NB4 (cell line): ENCODE measurements around the gene SMYD3.

ENCODE experiments used
- TF ChIP-seq, protein P1 (sequence below): IDR thresholded peaks from 2 replicates; pipeline ENCODE4 v1.6.1; 2011; ENCODE audit warnings: low read depth, low read length
- TF ChIP-seq, protein P2 (sequence below): IDR thresholded peaks from one replicate; pipeline ENCODE4 v1.5.1; 2012; ENCODE audit warnings: low read depth, low read length

DNA sequence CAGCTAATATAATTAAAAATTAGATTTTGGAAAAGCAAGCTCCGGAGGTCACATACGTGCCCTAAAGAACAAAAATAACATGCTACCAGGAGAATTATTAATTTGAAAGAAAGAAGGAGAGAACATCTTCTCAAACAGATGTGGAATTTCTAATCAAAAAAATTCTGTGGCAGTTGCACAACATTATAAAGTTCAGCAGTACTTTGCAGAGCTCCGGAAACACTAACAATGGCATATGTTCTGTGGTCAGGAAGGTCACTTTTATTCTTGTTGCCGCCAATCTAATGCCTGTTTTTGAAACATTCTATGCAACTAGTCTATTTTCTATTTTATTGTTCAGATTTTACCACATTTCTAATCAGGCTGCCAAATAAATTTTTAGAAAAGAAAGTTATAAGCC is 186.8 kb downstream of the SMYD3 start:
- TF ChIP-seq, protein P1, sequence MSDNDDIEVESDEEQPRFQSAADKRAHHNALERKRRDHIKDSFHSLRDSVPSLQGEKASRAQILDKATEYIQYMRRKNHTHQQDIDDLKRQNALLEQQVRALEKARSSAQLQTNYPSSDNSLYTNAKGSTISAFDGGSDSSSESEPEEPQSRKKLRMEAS: no peak
- TF ChIP-seq, protein P2, sequence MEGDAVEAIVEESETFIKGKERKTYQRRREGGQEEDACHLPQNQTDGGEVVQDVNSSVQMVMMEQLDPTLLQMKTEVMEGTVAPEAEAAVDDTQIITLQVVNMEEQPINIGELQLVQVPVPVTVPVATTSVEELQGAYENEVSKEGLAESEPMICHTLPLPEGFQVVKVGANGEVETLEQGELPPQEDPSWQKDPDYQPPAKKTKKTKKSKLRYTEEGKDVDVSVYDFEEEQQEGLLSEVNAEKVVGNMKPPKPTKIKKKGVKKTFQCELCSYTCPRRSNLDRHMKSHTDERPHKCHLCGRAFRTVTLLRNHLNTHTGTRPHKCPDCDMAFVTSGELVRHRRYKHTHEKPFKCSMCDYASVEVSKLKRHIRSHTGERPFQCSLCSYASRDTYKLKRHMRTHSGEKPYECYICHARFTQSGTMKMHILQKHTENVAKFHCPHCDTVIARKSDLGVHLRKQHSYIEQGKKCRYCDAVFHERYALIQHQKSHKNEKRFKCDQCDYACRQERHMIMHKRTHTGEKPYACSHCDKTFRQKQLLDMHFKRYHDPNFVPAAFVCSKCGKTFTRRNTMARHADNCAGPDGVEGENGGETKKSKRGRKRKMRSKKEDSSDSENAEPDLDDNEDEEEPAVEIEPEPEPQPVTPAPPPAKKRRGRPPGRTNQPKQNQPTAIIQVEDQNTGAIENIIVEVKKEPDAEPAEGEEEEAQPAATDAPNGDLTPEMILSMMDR: no peak
